Right cardiac atrium (tissue), 5 donors: Measurements from ENCODE around the gene LETMD1. TPM values are rescaled to one million over a fixed set of nuclear protein-coding genes. Genes with fewer than 3 reads are reported as not detected.

Experiments
- ATAC-seq, 2 donors: fragments of 200-7000 bp; cut with Tn5 transposase; one replicate each; pipeline versions ENCODE4 v1.8.0 to v1.9.1; 2020; ENCODE audit warnings: moderate library complexity in 2 of 2, mild to moderate bottlenecking in 1 of 2
- DNase-seq, 3 donors: peaks; one replicate each; pipeline ENCODE4 v3.0.0-alpha.2; 2020
- H3K27ac ChIP-seq: one replicate; pipeline ENCODE4 v1.5.1; 2013; ENCODE audit warnings: mild to moderate bottlenecking, low read length, control low read depth, moderate library complexity
- H3K27me3 ChIP-seq: one replicate; pipeline ENCODE4 v1.6.1; 2013; ENCODE audit not compliant: control insufficient read depth, insufficient read depth
- H3K4me1 ChIP-seq: one replicate; pipeline ENCODE4 v1.6.1; 2013; ENCODE audit warnings: low read length; ENCODE audit not compliant: control insufficient read depth, insufficient read depth
- H3K4me3 ChIP-seq: one replicate; pipeline ENCODE4 v1.5.1; 2013; ENCODE audit warnings: low read length, control low read depth
- H3K9me3 ChIP-seq: one replicate; pipeline ENCODE4 v1.6.1; 2013; ENCODE audit warnings: low read length; ENCODE audit not compliant: control insufficient read depth
- WGBS: extraction: QIAGEN DNeasy Blood & Tissue Kit; methylation state at CpG from one replicate; pipeline ENCODE4 v1.1.7; 2013; 5-methylcytosine and 5-hydroxymethylcytosine counted together
- intact Hi-C, 4 donors: fragments of 100-400 bp; cut with DNase I; formaldehyde crosslinking; loops; one replicate each; pipeline versions ENCODE4 v1.11.0 to v1.14.0; 2022 to 2023
- polyA plus RNA-seq: library from polyadenylated mRNA; stranded (reverse); fragments of 200-250 nt; gene quantifications from one replicate; pipeline ENCODE4 v1.2.3, GENCODE V29; 2013
- total RNA-seq, 4 donors: library from RNA; stranded (reverse); fragmentation: NEBNext Ultra II Directional; extraction: Animal tissue kit (Norgen Biotek cat#: 25700); gene quantifications; one replicate each; pipeline ENCODE4 v1.2.1, GENCODE V29; 2021
- donor health status: healthy with polysubstance abuse.
- donor health status: DM: no; HTN: yes; CAD: no.
- donor health status: DM: no; HTN: no; CAD: no.
- donor health status: DM: no; HTN: yes; CAD: no; lungs with severe emphysema.
- donor health status: DM: yes; HTN: yes; CAD: no.

LETMD1 gene
- total and polyA plus RNA-seq, 5 donors = 28.2 to 33.9 (median 31.8) TPM

DNA sequence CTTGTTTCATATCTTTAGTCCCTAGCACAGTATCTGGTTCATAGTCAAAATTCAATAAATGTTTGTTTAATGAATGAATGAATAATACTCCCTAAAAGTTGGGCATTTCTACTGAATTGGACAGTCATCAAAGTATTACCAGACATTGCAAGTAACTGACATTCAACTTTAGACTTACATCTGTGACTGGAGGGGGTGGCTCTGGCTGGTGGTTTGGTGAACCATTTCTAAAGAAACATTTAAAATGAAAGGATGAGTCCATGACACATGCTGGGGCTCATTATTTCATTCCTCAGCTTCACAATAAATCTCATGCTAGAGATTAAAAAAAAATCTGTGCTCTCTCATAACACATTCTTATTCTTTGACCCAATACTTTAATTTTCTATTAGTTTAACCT is 55.9 kb downstream of the LETMD1 start:
- H3K4me3 ChIP-seq = no peak overlapping the region
- no peak overlapping the region for H3K27ac ChIP-seq
- H3K27me3 ChIP-seq = no peaks in the 10 kb centered on the region
- no peaks in the 10 kb centered on the region for H3K9me3 ChIP-seq
- ATAC-seq = no peak
- intact Hi-C loops = no loop called here
- no peak for DNase-seq
- H3K4me1 ChIP-seq = no peaks in the 10 kb centered on the region

DNA sequence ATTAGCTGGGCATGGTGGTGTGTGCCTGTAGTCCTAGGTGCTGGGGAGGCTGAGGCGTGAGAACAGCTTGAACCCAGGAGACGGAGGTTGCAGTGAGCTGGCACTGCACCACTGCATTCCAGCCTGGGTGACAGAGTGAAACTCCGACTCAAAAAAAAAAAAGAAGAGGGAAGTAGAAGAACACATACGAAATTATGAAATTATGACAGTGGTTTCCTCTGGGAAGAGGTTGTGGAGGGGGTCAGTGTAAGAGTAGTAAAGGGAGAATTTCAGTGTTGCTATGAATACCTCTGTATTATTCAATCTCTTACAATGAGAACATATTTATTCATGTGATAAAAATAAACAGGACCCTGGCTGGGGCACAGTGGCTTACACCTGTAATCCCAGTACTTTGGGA is 60.0 kb downstream of the LETMD1 start:
- Histone ChIP-seq H3K27me3 (no peaks in the 10 kb centered on the region), H3K27ac (no peak overlapping the region), H3K9me3 (no peaks in the 10 kb centered on the region), H3K4me1 (no peaks in the 10 kb centered on the region), H3K4me3 (no peak overlapping the region)
- intact Hi-C loops = no loop called here
- WGBS = 80% methylated on average over 4 of the region's 4 CpGs
- ATAC-seq (no peak), DNase-seq (no peak)

Other genes starting within 250 kb of the LETMD1 start
- not detected for gene TMPRSS12, start 205.4 kb upstream of the LETMD1 start, total RNA-seq
- gene TMPRSS12, start 205.4 kb upstream of the LETMD1 start, polyA plus RNA-seq = not detected
- not detected for gene HIGD1C, start 95.8 kb upstream of the LETMD1 start, total RNA-seq
- gene HIGD1C, start 95.8 kb upstream of the LETMD1 start, polyA plus RNA-seq = not detected
- 10 to 100 TPM; 42.6 to 52.4 (median 50.0) TPM for gene SLC11A2, start 21.9 kb upstream of the LETMD1 start, total RNA-seq
- 19.0 TPM for gene SLC11A2, start 21.9 kb upstream of the LETMD1 start, polyA plus RNA-seq
- gene CSRNP2, start 35.3 kb downstream of the LETMD1 start, total RNA-seq = 10 to 100 TPM; 18.5 to 24.9 (median 20.9) TPM
- gene CSRNP2, start 35.3 kb downstream of the LETMD1 start, polyA plus RNA-seq = 13.2 TPM
- gene TFCP2, start 124.8 kb downstream of the LETMD1 start, total RNA-seq = 10 to 100 TPM; 17.4 to 25.1 (median 20.3) TPM
- gene TFCP2, start 124.8 kb downstream of the LETMD1 start, polyA plus RNA-seq = 11.8 TPM
- 10 to 100 TPM in 1 of 4 donors, 1 to 10 TPM in 3; 7.7 to 10.2 (median 8.4) TPM for gene POU6F1, start 169.7 kb downstream of the LETMD1 start, total RNA-seq
- 4.6 TPM for gene POU6F1, start 169.7 kb downstream of the LETMD1 start, polyA plus RNA-seq
- gene DAZAP2, start 190.5 kb downstream of the LETMD1 start, total RNA-seq = 100 to 1,000 TPM; 150 to 176 (median 168) TPM
- 135 TPM for gene DAZAP2, start 190.5 kb downstream of the LETMD1 start, polyA plus RNA-seq
- 1 to 10 TPM; 1.4 to 6.2 (median 3.1) TPM for gene SMAGP, start 222.1 kb downstream of the LETMD1 start, total RNA-seq
- 3.6 TPM for gene SMAGP, start 222.1 kb downstream of the LETMD1 start, polyA plus RNA-seq